ENCODE data around the gene BACE2. TPM values are rescaled to one million over a fixed set of nuclear protein-coding genes. Genes with fewer than 3 reads are reported as not detected.

The BACE2 gene
- total and polyA plus RNA-seq, 2 of the 13 experiments (the other 11 are each of a cell fraction or from before 2014, with no cell fraction given) = 0.07 to 0.11 TPM

GRCh38 chr21:41188486-41189149, 20.7 kb downstream of the BACE2 start:
- CTCF ChIA-PET (ENCODE audit: low intra/inter-chr PET ratio, low total read pairs) = no interaction called here
- 0% methylated on average over 5 of the region's 6 CpGs for WGBS (ENCODE audit: low lambda C conversion rate)
- Histone ChIP-seq H3K36me3 (replicated peaks in 1 of 2; ENCODE audit: control insufficient read depth in 1 of 2, insufficient read depth in 2 of 2, low read length in 2 of 2) (no peaks in the 10 kb centered on the region), H3K4me3 (replicated peaks in 1 of 3; ENCODE audit: insufficient read depth in 1 of 3, low read depth in 2 of 3, low read length in 3 of 3) (no peak overlapping the region), H2AFZ (ENCODE audit: low read length) (no peak overlapping the region), H3K9ac (ENCODE audit: insufficient read depth, low read depth, low read length) (no peak overlapping the region), H4K20me1 (ENCODE audit: insufficient read depth, low read length) (no peaks in the 10 kb centered on the region), H3K79me2 (ENCODE audit: insufficient read depth, low read length) (no peaks in the 10 kb centered on the region), H3K4me2 (ENCODE audit: low read depth, low read length) (no peak overlapping the region), H3K9me3 (ENCODE audit: low read length) (peaks cover 9% of the 10 kb centered on the region), H3K4me1 (ENCODE audit: insufficient read depth, low read length) (no peaks in the 10 kb centered on the region), H3K27ac (ENCODE audit: extremely low read length, insufficient read depth, low read length) (no peak overlapping the region), H3K27me3 (ENCODE audit: control insufficient read depth in 1 of 2, insufficient read depth in 2 of 2, low read length in 2 of 2) (no peaks in the 10 kb centered on the region)
- intact Hi-C loops (cut with micrococcal nuclease; ENCODE audit: unreplicated experiment) (no loop called here), in situ Hi-C loops (cut with HindIII; ENCODE audit: extremely low pct_ligation_motif_present, low pct_unique_long_range_greater_than_20kb) (no loop called here)
- DNase-seq (ENCODE audit: low spot score) (no peak), ATAC-seq (no peak), FAIRE-seq (no peak)
- TF ChIP-seq ZFP1 (CRISPR knock-in tag; IDR thresholded peaks at IDR 0.05) (no peak), ZNF34 (CRISPR knock-in tag; IDR thresholded peaks at IDR 0.05; ENCODE audit: borderline replicate concordance) (no peak), ZSCAN5A (CRISPR knock-in tag; IDR thresholded peaks at IDR 0.05; ENCODE audit: borderline replicate concordance) (no peak), ZNF569 (CRISPR knock-in tag; IDR thresholded peaks at IDR 0.05; ENCODE audit: borderline replicate concordance) (no peak), ZBTB14 (CRISPR knock-in tag; IDR thresholded peaks at IDR 0.05) (no peak), KMT2A (CRISPR knock-in tag; IDR thresholded peaks at IDR 0.05) (no peak), KAT8 (CRISPR knock-in tag; IDR thresholded peaks at IDR 0.05) (no peak), BRCA1 (CRISPR knock-in tag; IDR thresholded peaks at IDR 0.05) (no peak), ZNF703 (CRISPR knock-in tag; IDR thresholded peaks at IDR 0.05; ENCODE audit: borderline replicate concordance) (no peak), ATF2 (CRISPR knock-in tag; IDR thresholded peaks at IDR 0.05) (no peak), AGO1 (IDR thresholded peaks at IDR 0.05; ENCODE audit: low read depth, low read length, poor library complexity, severe bottlenecking) (no peak), ZBTB37 (CRISPR knock-in tag; IDR thresholded peaks at IDR 0.05) (no peak), ZNF430 (CRISPR knock-in tag; IDR thresholded peaks at IDR 0.05) (no peak), KDM1A (CRISPR knock-in tag; IDR thresholded peaks at IDR 0.05) (no peak), ZNF3 (CRISPR knock-in tag; IDR thresholded peaks at IDR 0.05) (no peak), MATR3 (CRISPR knock-in tag; IDR thresholded peaks at IDR 0.05) (no peak), ZNF770 (CRISPR knock-in tag; IDR thresholded peaks at IDR 0.05) (no peak)
- BruUV-seq (replicated peaks) = no TSS peak
- POLR2A ChIA-PET = no interaction called here
